ENCODE data around the gene RYK. TPM values are rescaled to one million over a fixed set of nuclear protein-coding genes. Genes with fewer than 3 reads are reported as not detected.

Gene RYK
- total RNA-seq, 1 donor from 2014 or later, result 85.0 TPM

GRCh38 chr3:134294302-134295280, 43.9 kb upstream of the RYK start:
- FAIRE-seq, result no peak
- H3K27me3 ChIP-seq (ENCODE audit: control insufficient read depth, insufficient read depth, low read length), result no peaks in the 10 kb centered on the region
- H3K36me3 ChIP-seq (ENCODE audit: control insufficient read depth, insufficient read depth, low read length), result no peaks in the 10 kb centered on the region
- no peak for DNase-seq (ENCODE audit: low read depth)
- H3K4me3 ChIP-seq (ENCODE audit: low read depth, low read length), result no peak overlapping the region
- TF ChIP-seq CTCF (IDR thresholded peaks at IDR 0.05; ENCODE audit: insufficient read depth, low read length, severe bottlenecking), result no peak

- FAIRE-seq (no peak), DNase-seq (ENCODE audit: low read depth) (no peak)
- Histone ChIP-seq H3K27me3 (ENCODE audit: control insufficient read depth, insufficient read depth, low read length) (no peaks in the 10 kb centered on the region), H3K4me3 (ENCODE audit: low read depth, low read length) (no peak overlapping the region), H3K36me3 (ENCODE audit: control insufficient read depth, insufficient read depth, low read length) (no peaks in the 10 kb centered on the region)
- no peak for TF ChIP-seq CTCF (IDR thresholded peaks at IDR 0.05; ENCODE audit: insufficient read depth, low read length, severe bottlenecking)
Measured at GRCh38 chr3:134291319-134292254, 40.9 kb upstream of the RYK start.

DNA sequence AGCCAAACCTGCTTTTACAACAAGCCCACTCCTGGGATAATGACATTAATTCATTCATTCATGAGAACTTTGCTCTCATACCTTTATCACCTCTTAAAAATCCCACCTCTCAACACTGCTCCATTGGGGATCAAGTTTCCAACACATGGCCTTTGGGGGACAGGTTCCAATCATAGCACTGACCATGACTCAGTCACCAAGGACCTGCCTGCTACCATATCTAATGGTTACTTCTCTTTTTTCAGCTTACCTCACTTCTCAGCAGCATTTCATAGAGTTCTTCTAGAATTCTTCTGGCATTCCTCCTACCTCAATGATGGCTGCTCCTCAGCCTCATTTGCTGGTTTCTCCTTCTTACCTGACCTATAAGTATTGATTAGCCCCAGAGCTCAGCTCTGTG, 36.9 kb upstream of the RYK start:
- DNase-seq (ENCODE audit: low read depth), result no peak
- FAIRE-seq, result no peak
- no peak for TF ChIP-seq CTCF (IDR thresholded peaks at IDR 0.05; ENCODE audit: insufficient read depth, low read length, severe bottlenecking)
- no peaks in the 10 kb centered on the region for H3K36me3 ChIP-seq (ENCODE audit: control insufficient read depth, insufficient read depth, low read length)
- no peak overlapping the region for H3K4me3 ChIP-seq (ENCODE audit: low read depth, low read length)
- no peaks in the 10 kb centered on the region for H3K27me3 ChIP-seq (ENCODE audit: control insufficient read depth, insufficient read depth, low read length)

- DNase-seq (ENCODE audit: low read depth) (no peak), FAIRE-seq (no peak)
- H3K4me3 ChIP-seq (ENCODE audit: low read depth, low read length), result no peak overlapping the region
- H3K27me3 ChIP-seq (ENCODE audit: control insufficient read depth, insufficient read depth, low read length), result no peaks in the 10 kb centered on the region
- TF ChIP-seq CTCF (IDR thresholded peaks at IDR 0.05; ENCODE audit: insufficient read depth, low read length, severe bottlenecking), result no peak
- no peaks in the 10 kb centered on the region for H3K36me3 ChIP-seq (ENCODE audit: control insufficient read depth, insufficient read depth, low read length)
Measured at GRCh38 chr3:134284438-134284837, 33.8 kb upstream of the RYK start.

- Histone ChIP-seq H3K4me3 (ENCODE audit: low read depth, low read length) (no peak overlapping the region), H3K36me3 (ENCODE audit: control insufficient read depth, insufficient read depth, low read length) (no peaks in the 10 kb centered on the region), H3K27me3 (ENCODE audit: control insufficient read depth, insufficient read depth, low read length) (no peaks in the 10 kb centered on the region)
- TF ChIP-seq CTCF (IDR thresholded peaks at IDR 0.05; ENCODE audit: insufficient read depth, low read length, severe bottlenecking), result no peak
- FAIRE-seq (no peak), DNase-seq (ENCODE audit: low read depth) (no peak)
Measured at GRCh38 chr3:134282659-134283047, 32.0 kb upstream of the RYK start.
